GM18858 (cell line): ENCODE results near the gene RFX5.

ENCODE experiments used
- ATAC-seq: cut with Tn5 transposase; IDR thresholded peaks from one replicate; pipeline ENCODE4 v1.9.1; 2021; ENCODE audit not compliant: unreplicated experiment

Gene RFX5

DNA sequence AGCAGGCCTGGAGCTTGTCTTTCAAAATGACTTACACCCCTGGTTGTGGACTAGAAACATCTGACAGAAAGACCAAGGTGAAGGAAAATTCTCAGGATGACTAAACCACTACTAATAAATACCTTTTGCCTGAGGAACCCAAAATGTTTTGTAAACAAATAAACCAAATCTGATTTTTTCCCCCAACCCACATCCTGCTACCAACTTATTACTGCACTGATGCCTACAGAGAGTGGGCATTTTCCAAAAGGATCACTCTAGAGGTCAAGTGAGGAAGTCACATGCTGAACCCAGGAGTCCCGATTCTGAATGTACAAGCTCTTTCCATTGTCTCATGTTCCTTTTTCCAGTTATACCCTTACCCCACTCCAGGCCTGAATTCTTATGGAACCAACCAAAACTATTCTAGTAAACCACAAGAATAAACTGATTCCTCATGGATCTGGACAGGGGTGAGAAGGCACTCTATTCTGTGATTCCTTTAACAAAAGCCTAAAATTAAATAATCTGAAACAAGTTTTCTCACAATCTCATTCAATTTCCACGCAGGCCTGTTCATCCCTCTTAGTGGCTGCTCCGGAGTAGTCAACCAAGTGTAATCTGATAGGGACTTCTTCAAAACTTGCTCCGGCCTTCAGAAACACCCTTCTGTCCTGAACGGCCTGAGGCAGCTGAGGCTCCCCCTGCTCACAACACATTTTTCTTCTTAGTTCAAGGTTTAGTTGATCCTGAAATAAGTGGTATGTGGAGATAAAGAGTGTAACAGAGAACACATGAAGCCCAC is 21.2 kb downstream of the RFX5 start:
- ATAC-seq: no peak

DNA sequence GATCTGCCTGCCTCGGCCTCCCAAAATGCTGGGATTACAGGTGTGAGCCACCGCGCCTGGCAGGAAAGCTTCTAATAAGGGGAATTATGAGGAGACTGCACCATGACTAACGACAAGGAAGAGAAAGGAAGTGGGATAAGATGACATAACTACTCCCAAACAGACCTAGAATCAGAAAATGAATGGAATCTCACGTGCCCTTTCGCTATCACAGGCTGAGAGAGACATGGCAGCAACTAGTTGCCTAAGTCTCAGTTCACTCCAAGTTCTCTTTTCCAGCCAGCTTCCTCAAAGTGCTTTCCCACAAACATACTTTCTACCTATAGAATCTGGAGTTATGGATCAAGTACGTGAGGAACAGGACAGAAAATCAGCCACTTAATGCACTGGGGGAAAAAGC is 21.8 kb downstream of the RFX5 start:
- ATAC-seq: no peak

DNA sequence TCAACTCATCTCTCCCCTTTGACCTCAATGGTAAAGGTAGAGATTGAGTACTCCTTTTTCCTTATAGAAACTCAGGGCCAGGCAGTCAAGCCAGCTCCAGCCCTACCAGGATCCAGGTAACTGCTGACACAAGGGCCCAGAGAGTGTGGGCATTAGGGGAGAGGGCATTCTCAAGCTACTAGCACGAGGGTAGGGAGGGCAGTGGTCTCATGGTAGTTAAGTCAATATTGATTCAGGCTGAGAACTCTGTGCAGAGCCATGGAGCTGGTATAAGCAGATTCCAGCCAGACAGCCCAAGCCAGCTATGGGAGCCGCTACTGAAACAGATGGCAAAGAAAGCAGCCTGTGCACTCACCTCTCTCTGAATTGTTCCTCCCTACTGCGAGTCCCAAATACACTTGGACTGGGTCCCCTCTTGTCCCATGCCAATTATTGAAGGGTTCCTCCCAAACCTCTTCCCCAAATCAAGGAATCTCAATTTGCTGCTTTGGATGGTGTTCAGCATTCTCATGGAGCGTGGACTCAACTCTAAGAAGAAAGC is 22.6 kb downstream of the RFX5 start:
- no peak for ATAC-seq

DNA sequence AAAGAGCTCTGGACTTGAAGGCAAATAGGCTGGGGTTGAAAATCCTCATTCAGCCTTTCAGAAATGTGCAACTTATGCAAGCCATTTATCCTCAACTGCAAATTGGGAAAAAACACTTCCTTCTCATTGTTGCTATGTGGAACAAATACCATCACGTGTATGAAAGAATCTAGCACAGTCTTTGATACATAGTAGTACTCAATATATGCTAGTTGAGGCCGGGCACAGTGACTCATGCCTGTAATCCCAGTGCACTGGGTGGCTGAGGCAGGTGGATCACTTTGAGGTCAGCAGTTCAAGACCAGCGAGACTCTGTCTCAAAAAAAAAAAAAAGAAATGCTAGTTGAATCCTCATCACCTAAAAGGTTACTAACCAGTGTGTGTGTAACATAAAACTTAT is 28.1 kb downstream of the RFX5 start:
- no peak for ATAC-seq

DNA sequence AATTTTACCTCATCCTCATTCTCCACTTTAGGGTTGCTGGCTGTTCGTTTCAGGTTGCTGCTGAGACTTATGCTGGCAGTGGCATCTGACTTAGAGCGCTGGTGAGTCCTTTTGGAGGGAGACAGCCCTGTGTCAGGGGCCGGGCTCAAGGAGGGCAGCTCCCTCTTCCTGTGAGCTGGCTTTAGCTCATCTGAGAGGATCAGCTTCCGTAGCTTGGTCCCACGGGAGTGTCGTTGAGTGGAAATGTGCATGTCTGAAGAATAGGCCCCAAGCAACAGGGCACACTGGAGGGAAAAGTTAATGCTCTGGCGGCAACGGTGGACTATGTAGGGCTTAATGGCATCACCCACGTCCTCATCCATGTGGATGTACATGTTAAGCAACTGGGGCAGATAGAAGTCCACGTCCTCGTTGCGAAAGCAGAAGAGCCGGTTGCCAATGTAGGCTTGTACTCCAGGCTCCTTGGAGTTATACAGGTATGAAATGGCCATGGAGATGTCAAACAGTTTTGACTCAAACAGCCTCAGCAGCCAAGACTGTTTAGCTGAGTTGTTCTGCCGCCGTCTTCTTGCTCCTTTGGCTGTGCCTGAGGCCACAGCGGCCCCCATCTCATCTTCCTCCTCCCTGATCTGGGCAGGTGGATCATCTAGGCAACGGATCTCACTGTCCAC is 31.4 kb downstream of the RFX5 start:
- ATAC-seq: no peak

DNA sequence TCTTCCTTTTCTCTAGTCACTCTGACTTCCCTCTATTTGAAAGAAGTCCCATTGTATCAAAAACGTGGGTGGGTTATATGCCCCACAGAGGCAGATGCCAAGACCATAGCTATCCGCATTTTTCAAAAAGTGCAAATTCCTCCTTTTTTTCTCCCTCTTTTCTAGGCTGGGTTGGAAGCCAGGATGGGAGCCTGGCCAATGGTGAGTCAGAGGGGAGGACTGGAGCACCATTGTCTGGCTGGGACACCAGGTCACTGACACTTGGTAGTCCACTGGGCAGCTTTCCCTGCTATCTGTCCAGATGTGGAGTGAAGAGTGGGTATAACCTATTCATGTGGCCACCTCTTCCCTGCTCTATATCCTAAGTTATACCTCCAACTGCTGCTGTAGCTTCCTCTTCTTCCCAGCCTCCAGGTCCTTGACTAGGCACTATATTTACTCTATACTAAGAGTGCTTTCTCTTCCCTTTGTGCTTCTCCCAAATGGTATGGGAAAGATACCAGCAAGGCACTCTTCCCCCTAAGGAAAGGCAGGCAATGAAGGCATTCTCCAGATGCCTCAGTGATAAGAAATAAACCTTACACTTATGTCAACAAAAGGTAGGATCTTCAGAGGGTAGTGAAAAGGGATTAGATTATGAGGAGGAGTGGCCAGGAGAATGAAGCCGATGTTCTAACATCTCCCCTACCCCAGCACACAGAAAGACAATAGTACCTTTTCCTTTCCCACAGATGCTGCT is 32.7 kb downstream of the RFX5 start:
- no peak for ATAC-seq

DNA sequence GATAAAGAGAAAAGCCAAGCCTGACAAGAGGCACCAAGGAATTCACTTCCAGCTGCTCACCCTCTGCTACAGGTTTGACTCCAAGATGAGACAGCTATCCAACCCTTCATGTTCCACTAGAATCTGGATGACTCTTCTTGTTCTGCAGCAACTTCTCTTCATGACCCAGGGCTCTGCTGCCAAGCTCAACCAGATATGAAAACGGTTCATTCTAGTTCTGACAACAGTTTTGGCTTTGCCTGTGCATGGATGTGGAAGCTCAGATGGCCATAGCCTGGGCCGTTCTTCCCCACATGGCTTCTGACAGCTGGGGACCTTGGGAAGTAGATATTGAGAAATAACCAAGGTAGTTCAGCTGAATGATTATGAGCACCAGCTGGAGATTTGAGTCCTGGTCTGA is 33.6 kb downstream of the RFX5 start:
- ATAC-seq: no peak

DNA sequence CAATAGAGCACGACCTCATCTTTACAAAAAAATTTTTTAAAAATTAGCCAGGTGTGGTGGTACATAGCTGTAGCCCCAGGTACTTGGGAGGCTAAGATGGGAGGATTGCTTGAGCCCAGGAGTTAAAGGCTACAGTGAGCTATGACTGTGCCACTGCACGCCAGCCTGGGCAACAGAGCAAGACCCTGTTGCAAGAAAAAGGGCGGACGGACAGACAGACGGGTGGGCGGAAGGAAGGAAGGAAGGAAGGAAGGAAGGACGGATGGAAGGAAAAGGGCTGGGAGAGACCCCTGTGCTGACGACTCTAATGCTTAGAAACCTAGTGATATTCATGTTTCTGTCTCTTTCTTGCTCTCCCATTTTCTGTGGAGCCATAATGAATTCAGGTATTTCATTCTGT is 34.2 kb downstream of the RFX5 start:
- ATAC-seq: no peak

DNA sequence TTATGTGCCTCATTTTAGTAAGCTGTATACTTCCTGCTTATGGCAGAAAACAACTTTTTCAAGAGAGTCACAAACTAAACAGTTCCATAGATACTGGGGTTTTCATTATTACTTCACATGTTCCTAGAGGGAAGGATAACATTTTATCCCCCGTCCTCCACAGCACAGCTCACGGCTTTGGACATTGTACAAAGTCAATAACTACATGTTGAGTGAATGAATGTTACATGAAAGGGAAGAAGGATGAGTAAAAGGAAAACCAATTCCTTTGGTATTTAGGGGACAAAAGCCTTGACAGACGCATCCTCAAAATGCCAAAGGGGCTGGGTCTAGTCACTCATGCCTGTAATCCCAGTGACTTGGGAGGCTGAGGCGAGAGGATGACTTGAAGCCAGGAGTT is 34.6 kb downstream of the RFX5 start:
- no peak for ATAC-seq

DNA sequence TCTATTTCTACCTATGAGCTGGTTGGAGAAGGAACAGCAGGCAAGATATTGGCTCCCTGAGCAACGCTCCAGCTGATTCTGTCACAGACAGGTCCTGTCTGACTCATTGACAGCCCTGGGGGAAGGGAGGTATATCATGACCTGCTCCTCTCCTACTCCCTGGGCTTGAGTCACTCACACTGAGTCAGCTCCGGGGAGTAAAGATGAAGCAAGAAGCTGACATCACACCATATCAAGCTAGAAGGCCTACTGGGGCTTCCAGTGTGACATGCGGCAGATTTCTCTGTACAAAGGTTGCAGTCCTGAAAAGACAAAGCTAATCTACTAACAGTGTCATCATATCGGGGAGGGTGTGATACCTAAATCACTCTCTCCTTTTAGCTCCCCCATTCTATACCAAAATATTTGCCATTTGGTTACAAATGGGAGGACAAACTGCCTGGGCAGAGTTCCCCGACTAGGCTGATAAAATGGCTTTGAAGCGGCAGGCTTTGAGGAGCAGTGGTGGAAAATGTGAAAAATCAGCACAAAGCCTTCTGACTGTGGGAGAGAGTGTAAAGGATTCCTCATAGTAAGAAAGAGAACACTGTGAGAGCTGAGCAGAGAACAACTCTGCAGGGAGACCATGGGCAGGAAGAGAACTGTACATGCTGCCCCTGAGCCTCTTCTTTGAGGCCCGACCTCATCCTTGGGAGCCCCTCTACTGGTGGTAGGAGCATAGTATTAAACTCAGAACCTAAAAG is 35.3 kb downstream of the RFX5 start:
- no peak for ATAC-seq

DNA sequence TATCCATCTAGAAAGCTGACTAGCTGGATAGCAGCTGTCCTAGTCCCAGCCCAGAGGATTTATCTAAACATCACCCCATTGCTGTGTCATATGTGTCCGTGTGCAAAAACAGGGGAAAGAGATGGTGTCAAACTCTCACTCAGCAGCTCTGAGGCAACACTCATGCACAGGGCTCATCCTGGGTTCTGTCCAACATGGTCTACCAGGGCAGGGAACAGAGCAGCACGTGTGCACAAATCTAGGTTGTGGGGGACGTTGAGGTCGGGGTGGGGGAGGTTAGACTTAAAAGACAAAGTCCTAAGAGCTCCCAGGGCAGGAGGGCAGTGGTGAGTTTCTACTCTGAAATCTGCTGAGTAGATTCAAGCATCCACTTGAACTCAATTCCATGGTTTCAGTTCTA is 36.0 kb downstream of the RFX5 start:
- ATAC-seq: no peak

DNA sequence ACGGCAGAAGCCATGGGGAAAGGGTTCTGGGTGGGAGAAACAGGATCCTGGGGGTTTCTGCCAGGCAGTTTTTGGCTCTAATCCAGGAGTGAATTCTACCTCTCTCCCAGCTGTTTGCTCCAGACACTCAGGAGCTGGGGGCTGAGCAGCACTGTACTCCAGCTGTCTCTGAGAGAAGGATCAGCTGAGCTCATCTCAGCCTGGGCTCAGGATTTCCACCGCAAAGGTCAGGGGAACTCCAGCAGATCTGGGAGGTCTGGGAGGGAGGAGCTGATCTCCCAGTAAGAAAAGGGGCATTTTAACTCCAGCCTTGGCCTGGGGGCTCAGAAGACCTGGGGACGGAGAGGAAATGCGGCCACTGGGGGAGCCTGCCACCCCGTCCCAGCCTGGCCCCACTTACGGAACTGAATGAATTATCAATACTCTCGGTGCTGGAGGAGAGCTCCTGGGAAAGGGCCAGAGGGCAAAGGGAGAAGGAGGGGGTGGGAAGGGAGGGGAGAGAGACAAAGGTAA is 37.2 kb downstream of the RFX5 start:
- no peak for ATAC-seq

DNA sequence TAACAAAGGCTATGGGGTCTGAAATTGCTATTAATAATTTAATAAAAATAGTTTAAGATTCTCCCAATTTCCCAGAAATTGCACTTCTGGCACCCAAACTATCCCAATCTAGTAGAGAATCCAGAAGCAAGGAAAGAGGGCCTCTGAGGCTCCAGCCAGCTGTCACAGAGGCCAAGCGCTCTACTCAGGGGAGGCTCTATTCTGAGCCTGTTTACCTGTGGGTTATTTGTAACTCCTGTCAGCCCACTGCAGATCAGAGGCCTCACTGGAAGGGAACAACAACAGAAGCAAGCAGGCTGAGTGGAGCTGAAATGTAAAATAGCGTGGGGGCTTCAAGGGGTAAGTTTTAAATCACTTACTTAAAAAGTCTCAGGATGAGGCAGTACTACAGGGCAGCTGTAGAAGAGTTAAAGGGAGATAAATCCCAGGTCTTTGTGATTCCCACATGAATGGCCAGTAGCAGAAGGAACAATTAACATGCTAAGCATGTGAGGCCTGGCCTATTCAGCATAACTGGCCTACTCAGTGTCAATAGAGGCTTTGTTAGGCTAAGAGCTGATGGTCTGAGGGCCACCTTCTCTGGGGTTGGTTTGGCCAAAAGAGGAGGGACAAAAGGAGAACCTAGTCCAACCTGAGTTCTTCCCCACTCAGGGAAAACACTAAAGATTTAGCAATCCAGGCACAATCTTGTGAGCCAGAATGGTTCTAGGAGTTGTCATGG is 52.1 kb downstream of the RFX5 start:
- no peak for ATAC-seq

DNA sequence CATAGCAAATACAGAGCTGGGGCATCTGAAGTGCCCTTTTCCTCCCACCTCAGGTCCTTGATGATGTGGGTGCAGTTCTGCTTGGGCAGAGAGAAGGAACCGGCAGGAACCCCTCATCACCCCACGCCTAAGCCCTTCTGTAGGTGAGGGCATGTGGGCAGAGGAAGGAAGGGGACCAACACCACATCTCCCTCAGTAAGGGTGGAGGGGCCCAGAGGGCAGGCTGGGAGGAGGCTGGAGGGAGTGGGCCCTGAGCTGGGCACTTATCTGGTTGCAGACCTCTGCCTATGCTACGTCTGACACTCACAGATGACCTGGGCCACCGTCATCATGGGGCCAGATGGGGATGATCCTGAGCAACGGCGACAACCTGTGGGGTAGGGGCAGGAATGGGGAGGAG is 54.0 kb downstream of the RFX5 start:
- ATAC-seq: no peak

DNA sequence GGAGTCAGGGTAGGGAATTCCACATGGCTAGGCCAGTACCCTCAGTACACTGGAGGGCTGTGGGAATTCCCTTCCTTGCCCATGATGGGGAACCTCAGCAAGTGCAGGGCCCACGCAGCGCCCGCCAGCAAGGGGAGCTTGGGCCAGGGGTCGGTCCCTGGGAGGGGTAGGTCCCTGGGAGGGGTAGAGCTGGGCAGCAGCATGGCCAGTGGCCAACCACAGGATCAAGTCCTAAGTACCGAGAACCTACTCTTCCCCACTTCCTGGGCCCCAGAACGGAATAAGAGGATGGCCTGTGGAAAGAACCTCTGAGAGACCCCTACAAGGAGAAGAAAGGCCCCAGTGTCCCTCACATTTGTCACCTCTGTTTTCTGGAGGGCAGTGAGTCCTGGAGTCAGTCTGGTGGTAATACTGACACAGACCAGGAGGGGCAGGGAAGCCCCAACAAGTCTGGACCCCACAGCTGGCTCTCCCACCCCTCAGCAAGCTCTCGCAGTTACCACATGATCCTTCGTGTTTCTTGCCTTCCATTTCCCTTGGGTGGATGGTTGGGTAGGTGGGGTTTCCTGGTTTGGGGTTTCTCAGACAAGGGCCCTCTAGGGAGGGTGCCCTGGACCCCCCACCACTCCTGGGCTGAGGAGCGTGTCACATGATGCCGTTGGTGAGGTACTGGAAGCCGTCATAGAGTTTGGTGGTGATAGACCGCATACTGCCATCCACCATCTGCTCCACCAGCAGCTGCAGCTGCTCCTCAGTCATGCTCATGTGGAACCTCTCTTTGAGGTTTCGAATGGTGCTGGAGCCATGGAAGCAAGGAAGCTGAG is 54.6 kb downstream of the RFX5 start:
- ATAC-seq: no peak

DNA sequence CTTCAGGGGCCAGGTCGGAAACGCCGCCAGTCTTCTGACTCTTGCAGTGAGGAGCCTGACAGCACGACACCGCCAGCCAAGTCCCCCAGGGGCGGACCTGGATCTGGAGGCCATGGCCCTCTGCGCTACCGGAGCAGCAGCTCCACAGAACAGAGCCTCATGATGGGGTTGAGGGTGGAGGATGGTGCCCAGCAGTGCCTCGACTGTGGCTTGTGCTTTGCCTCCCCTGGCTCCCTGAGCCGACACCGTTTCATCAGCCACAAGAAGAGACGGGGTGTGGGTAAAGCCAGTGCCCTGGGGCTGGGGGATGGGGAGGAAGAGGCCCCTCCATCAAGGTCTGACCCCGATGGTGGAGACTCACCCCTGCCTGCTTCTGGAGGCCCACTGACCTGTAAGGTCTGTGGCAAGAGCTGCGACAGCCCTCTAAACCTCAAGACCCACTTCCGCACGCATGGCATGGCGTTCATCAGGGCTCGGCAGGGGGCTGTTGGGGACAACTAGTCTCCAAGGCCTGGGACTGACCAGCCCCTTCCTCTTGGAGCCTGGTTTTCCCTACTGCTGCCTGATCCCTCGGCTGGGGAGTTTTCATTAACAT is 56.2 kb downstream of the RFX5 start:
- ATAC-seq: no peak
